Effector memory CD8-positive, alpha-beta T cell (primary cell): ENCODE results near the gene BBS7.

Experiments
- ATAC-seq: fragments of 150-1000 bp; cut with Tn5 transposase; replicated peaks from 2 replicates; pipeline ENCODE4 v1.10.0; 2021; ENCODE audit warnings: mild to moderate bottlenecking, moderate library complexity
- DNase-seq, 3 experiments: peaks; one replicate each; pipeline ENCODE4 v3.0.0; 2021
- H3K27ac Mint-ChIP-seq, 2 donors: one replicate each; pipeline ENCODE4 v1.8.0; 2022; ENCODE audit warnings: mild to moderate bottlenecking in 2 of 2, mixed read lengths in 2 of 2, moderate library complexity in 2 of 2
- H3K27me3 Mint-ChIP-seq, 2 donors: one replicate each; pipeline ENCODE4 v1.8.0; 2022; ENCODE audit warnings: mixed read lengths in 2 of 2
- H3K36me3 Mint-ChIP-seq: one replicate; pipeline ENCODE4 v1.8.0; 2022; ENCODE audit warnings: mild to moderate bottlenecking, moderate library complexity, mixed read lengths; ENCODE audit not compliant: insufficient read depth
- H3K4me1 Mint-ChIP-seq, 2 donors: one replicate each; pipeline ENCODE4 v1.8.0; 2022; ENCODE audit warnings: low read depth in 2 of 2, mixed read lengths in 2 of 2
- H3K4me3 Mint-ChIP-seq, 2 donors: one replicate each; pipeline ENCODE4 v1.8.0; 2022; ENCODE audit warnings: mild to moderate bottlenecking in 2 of 2, mixed read lengths in 2 of 2, moderate library complexity in 2 of 2
- H3K9me3 Mint-ChIP-seq, 2 donors: one replicate each; pipeline ENCODE4 v1.8.0; 2022; ENCODE audit warnings: mixed read lengths in 2 of 2

Gene BBS7

GRCh38 chr4:121822047-121822446, 48.2 kb downstream of the BBS7 start:
- H3K4me3 Mint-ChIP-seq, result peak overlapping the region; percentile 90 to 93
- H3K27ac Mint-ChIP-seq, result peak overlapping the region in 1 of 2 donors; percentile 31

GRCh38 chr4:121819216-121819965, 50.9 kb downstream of the BBS7 start:
- Mint-ChIP-seq H3K4me3 (no peak overlapping the region), H3K27ac (peak overlapping the region in 1 of 2 donors; percentile 39), H3K36me3 (peaks cover 44% of the 10 kb centered on the region), H3K4me1 (peaks cover 14 to 15% of the 10 kb centered on the region in 2 donors), H3K9me3 (no peaks in the 10 kb centered on the region), H3K27me3 (no peaks in the 10 kb centered on the region)
- DNase-seq, result no peak
- ATAC-seq, result no peak

More at GRCh38 chr4:121822047-121822446, 48.2 kb downstream of the BBS7 start:
- peaks cover 14 to 15% of the 10 kb centered on the region in 2 donors for H3K4me1 Mint-ChIP-seq
- ATAC-seq, result no peak
- peaks cover 26% of the 10 kb centered on the region for H3K36me3 Mint-ChIP-seq
- DNase-seq, result no peak
- H3K9me3 Mint-ChIP-seq, result no peaks in the 10 kb centered on the region
- no peaks in the 10 kb centered on the region for H3K27me3 Mint-ChIP-seq

- H3K9me3 Mint-ChIP-seq, result no peaks in the 10 kb centered on the region
- ATAC-seq (no peak), DNase-seq (no peak)
- no peak overlapping the region for H3K4me3 Mint-ChIP-seq
- H3K36me3 Mint-ChIP-seq, result peaks cover 47% of the 10 kb centered on the region
- peaks cover 8 to 10% of the 10 kb centered on the region in 2 donors for H3K4me1 Mint-ChIP-seq
- peak overlapping the region; percentile 39 to 70 for H3K27ac Mint-ChIP-seq
- no peaks in the 10 kb centered on the region for H3K27me3 Mint-ChIP-seq
Observed at GRCh38 chr4:121818215-121818614, 52.1 kb downstream of the BBS7 start.

GRCh38 chr4:121817701-121818100, 52.6 kb downstream of the BBS7 start:
- H3K27me3 Mint-ChIP-seq, result no peaks in the 10 kb centered on the region
- no peak overlapping the region for H3K4me3 Mint-ChIP-seq
- H3K27ac Mint-ChIP-seq, result peak overlapping the region; percentile 39 to 70
- H3K4me1 Mint-ChIP-seq, result peaks cover 6 to 9% of the 10 kb centered on the region in 2 donors
- ATAC-seq (no peak), DNase-seq (no peak)
- H3K36me3 Mint-ChIP-seq, result peaks cover 47% of the 10 kb centered on the region
- no peaks in the 10 kb centered on the region for H3K9me3 Mint-ChIP-seq

- Mint-ChIP-seq H3K9me3 (no peaks in the 10 kb centered on the region), H3K27ac (no peak overlapping the region), H3K36me3 (peaks cover 51% of the 10 kb centered on the region), H3K4me3 (no peak overlapping the region), H3K4me1 (peaks cover 3 to 4% of the 10 kb centered on the region in 2 donors), H3K27me3 (no peaks in the 10 kb centered on the region)
- DNase-seq (no peak), ATAC-seq (no peak)
Observed at GRCh38 chr4:121817006-121817405, 53.3 kb downstream of the BBS7 start.

GRCh38 chr4:121814756-121815155, 55.5 kb downstream of the BBS7 start:
- peaks cover 71% of the 10 kb centered on the region for H3K36me3 Mint-ChIP-seq
- peak overlapping the region in 1 of 2 donors; percentile 44 for H3K27ac Mint-ChIP-seq
- H3K4me1 Mint-ChIP-seq, result peaks cover 4 to 13% of the 10 kb centered on the region in 2 donors
- H3K27me3 Mint-ChIP-seq, result no peaks in the 10 kb centered on the region
- DNase-seq, result no peak
- ATAC-seq, result no peak
- H3K9me3 Mint-ChIP-seq, result no peaks in the 10 kb centered on the region
- H3K4me3 Mint-ChIP-seq, result no peak overlapping the region

- H3K9me3 Mint-ChIP-seq, result no peaks in the 10 kb centered on the region
- no peak for DNase-seq
- H3K27ac Mint-ChIP-seq, result no peak overlapping the region
- H3K4me3 Mint-ChIP-seq, result no peak overlapping the region
- H3K4me1 Mint-ChIP-seq, result peaks cover 4 to 17% of the 10 kb centered on the region in 2 donors
- no peaks in the 10 kb centered on the region for H3K27me3 Mint-ChIP-seq
- H3K36me3 Mint-ChIP-seq, result peaks cover 84% of the 10 kb centered on the region
- ATAC-seq, result peak; percentile 81
Observed at GRCh38 chr4:121811122-121811521, 59.2 kb downstream of the BBS7 start.

- H3K27ac Mint-ChIP-seq, result no peak overlapping the region
- peaks cover 10 to 27% of the 10 kb centered on the region in 2 donors for H3K4me1 Mint-ChIP-seq
- no peak for DNase-seq
- ATAC-seq, result no peak
- no peaks in the 10 kb centered on the region for H3K27me3 Mint-ChIP-seq
- H3K4me3 Mint-ChIP-seq, result no peak overlapping the region
- no peaks in the 10 kb centered on the region for H3K9me3 Mint-ChIP-seq
- peaks cover 85% of the 10 kb centered on the region for H3K36me3 Mint-ChIP-seq
Observed at GRCh38 chr4:121806411-121806810, 63.9 kb downstream of the BBS7 start.

GRCh38 chr4:121801715-121802075, 68.6 kb downstream of the BBS7 start:
- Mint-ChIP-seq H3K9me3 (no peaks in the 10 kb centered on the region), H3K27me3 (no peaks in the 10 kb centered on the region), H3K36me3 (peaks cover 53% of the 10 kb centered on the region), H3K4me1 (peaks cover 17 to 28% of the 10 kb centered on the region in 2 donors), H3K27ac (peak overlapping the region; percentile 96 to 98), H3K4me3 (peak overlapping the region; percentile 87 to 88)
- ATAC-seq, result no peak
- no peak for DNase-seq

- H3K27me3 Mint-ChIP-seq, result no peaks in the 10 kb centered on the region
- ATAC-seq (peak; percentile 79), DNase-seq (peak; percentile 95 to 98 (median 96))
- peak within 1 kb of the TSS; percentile 96 to 98 for H3K27ac Mint-ChIP-seq
- H3K4me1 Mint-ChIP-seq, result peaks cover 18 to 30% of the 10 kb centered on the region in 2 donors
- H3K9me3 Mint-ChIP-seq, result no peaks in the 10 kb centered on the region
- H3K4me3 Mint-ChIP-seq, result peak within 1 kb of the TSS; percentile 87 to 88
- H3K36me3 Mint-ChIP-seq, result peaks cover 47% of the 10 kb centered on the region
Observed at GRCh38 chr4:121800961-121801714, 69.1 kb downstream of the BBS7 start, which contains the start of gene EXOSC9. EXOSC9 (plus strand) TSS chr4:121801323; CDS start chr4:121801425, 102 bp downstream.

- Mint-ChIP-seq H3K9me3 (no peaks in the 10 kb centered on the region), H3K27me3 (no peaks in the 10 kb centered on the region), H3K4me1 (peaks cover 18 to 33% of the 10 kb centered on the region in 2 donors), H3K4me3 (peak overlapping the region; percentile 87 to 88), H3K27ac (peak overlapping the region; percentile 96 to 98), H3K36me3 (peaks cover 42% of the 10 kb centered on the region)
- peak; percentile 40 for ATAC-seq
- no peak for DNase-seq
Observed at GRCh38 chr4:121800638-121800960, 69.7 kb downstream of the BBS7 start.

GRCh38 chr4:121799867-121800501, 70.3 kb downstream of the BBS7 start:
- Mint-ChIP-seq H3K27ac (peak overlapping the region; percentile 96 to 98), H3K4me3 (peak overlapping the region; percentile 87 to 88), H3K27me3 (peaks cover 0 to 2% of the 10 kb centered on the region in 2 donors), H3K36me3 (peaks cover 36% of the 10 kb centered on the region), H3K9me3 (no peaks in the 10 kb centered on the region), H3K4me1 (peaks cover 20 to 37% of the 10 kb centered on the region in 2 donors)
- ATAC-seq, result no peak
- DNase-seq, result no peak

GRCh38 chr4:121799208-121799823, 71.0 kb downstream of the BBS7 start:
- H3K27ac Mint-ChIP-seq, result peak overlapping the region; percentile 96 to 98
- no peak for DNase-seq
- peaks cover 0 to 8% of the 10 kb centered on the region in 2 donors for H3K27me3 Mint-ChIP-seq
- H3K36me3 Mint-ChIP-seq, result peaks cover 30% of the 10 kb centered on the region
- H3K4me3 Mint-ChIP-seq, result peak overlapping the region; percentile 26 to 87
- H3K9me3 Mint-ChIP-seq, result no peaks in the 10 kb centered on the region
- ATAC-seq, result no peak
- peaks cover 20 to 32% of the 10 kb centered on the region in 2 donors for H3K4me1 Mint-ChIP-seq
